ENCODE data around the gene ZNF146. TPM values are rescaled to one million over a fixed set of nuclear protein-coding genes. Genes with fewer than 3 reads are reported as not detected.

The ZNF146 gene
- total RNA-seq, 1 donor from 2014 or later = 82.7 TPM

- Mint-ChIP-seq H3K27me3 (ENCODE audit: low read depth, unreplicated experiment) (no peaks in the 10 kb centered on the region), H3K9me3 (ENCODE audit: unreplicated experiment) (peaks cover 26% of the 10 kb centered on the region), H3K27ac (ENCODE audit: unreplicated experiment) (no peak overlapping the region), H3K36me3 (ENCODE audit: low read depth, unreplicated experiment) (peaks cover 63% of the 10 kb centered on the region), H3K4me3 (ENCODE audit: unreplicated experiment) (no peak overlapping the region), H3K4me1 (ENCODE audit: low read depth, unreplicated experiment) (no peaks in the 10 kb centered on the region)
- FAIRE-seq (no peak), DNase-seq (ENCODE audit: low read depth) (no peak)
- Histone ChIP-seq H3K9ac (ENCODE audit: low read length) (no peak overlapping the region), H3K4me2 (ENCODE audit: low read length) (no peak overlapping the region), H3K9me3 (ENCODE audit: insufficient read depth, low read depth, low read length) (peaks cover 20% of the 10 kb centered on the region), H3K4me3 (ENCODE audit: insufficient read depth, low read depth, low read length) (no peak overlapping the region), H4K20me1 (ENCODE audit: insufficient read depth, low read length) (peaks cover 19% of the 10 kb centered on the region), H3K79me2 (ENCODE audit: insufficient read depth, low read length) (peaks cover 3% of the 10 kb centered on the region), H2AFZ (ENCODE audit: low read depth, low read length) (no peak overlapping the region), H3K4me1 (ENCODE audit: insufficient read depth, low read length) (no peaks in the 10 kb centered on the region), H3K27me3 (ENCODE audit: insufficient read depth, low read length) (no peaks in the 10 kb centered on the region), H3K27ac (ENCODE audit: low read depth, low read length) (no peak overlapping the region), H3K36me3 (ENCODE audit: insufficient read depth, low read length) (peaks cover 59% of the 10 kb centered on the region)
- TF ChIP-seq CTCF (IDR thresholded peaks at IDR 0.05; ENCODE audit: insufficient read depth, low read depth, low read length) = no peak
- no peak for TF ChIP-seq EZH2 (IDR thresholded peaks at IDR 0.05; ENCODE audit: insufficient read depth, low read length)
These were observed 21.5 kb downstream of the ZNF146 start for GRCh38 chr19:36236304-36236945.

- DNase-seq (ENCODE audit: low read depth) (no peak), FAIRE-seq (no peak)
- H3K4me2 ChIP-seq (ENCODE audit: low read length) = no peak overlapping the region
- no peak overlapping the region for H3K4me3 Mint-ChIP-seq (ENCODE audit: unreplicated experiment)
- no peak overlapping the region for H3K27ac ChIP-seq (ENCODE audit: low read depth, low read length)
- no peaks in the 10 kb centered on the region for H3K4me1 ChIP-seq (ENCODE audit: insufficient read depth, low read length)
- no peaks in the 10 kb centered on the region for H3K4me1 Mint-ChIP-seq (ENCODE audit: low read depth, unreplicated experiment)
- peaks cover 63% of the 10 kb centered on the region for H3K36me3 Mint-ChIP-seq (ENCODE audit: low read depth, unreplicated experiment)
- TF ChIP-seq CTCF (IDR thresholded peaks at IDR 0.05; ENCODE audit: insufficient read depth, low read depth, low read length) = no peak
- no peak for TF ChIP-seq EZH2 (IDR thresholded peaks at IDR 0.05; ENCODE audit: insufficient read depth, low read length)
- no peak overlapping the region for H2AFZ ChIP-seq (ENCODE audit: low read depth, low read length)
- H3K27me3 ChIP-seq (ENCODE audit: insufficient read depth, low read length) = no peaks in the 10 kb centered on the region
- H3K79me2 ChIP-seq (ENCODE audit: insufficient read depth, low read length) = peaks cover 3% of the 10 kb centered on the region
- H3K27me3 Mint-ChIP-seq (ENCODE audit: low read depth, unreplicated experiment) = no peaks in the 10 kb centered on the region
- H3K9ac ChIP-seq (ENCODE audit: low read length) = no peak overlapping the region
- no peak overlapping the region for H3K4me3 ChIP-seq (ENCODE audit: insufficient read depth, low read depth, low read length)
- peaks cover 20% of the 10 kb centered on the region for H3K9me3 ChIP-seq (ENCODE audit: insufficient read depth, low read depth, low read length)
- peaks cover 55% of the 10 kb centered on the region for H3K36me3 ChIP-seq (ENCODE audit: insufficient read depth, low read length)
- H4K20me1 ChIP-seq (ENCODE audit: insufficient read depth, low read length) = peaks cover 14% of the 10 kb centered on the region
- H3K9me3 Mint-ChIP-seq (ENCODE audit: unreplicated experiment) = peaks cover 26% of the 10 kb centered on the region
- H3K27ac Mint-ChIP-seq (ENCODE audit: unreplicated experiment) = no peak overlapping the region
These were observed 22.0 kb downstream of the ZNF146 start for GRCh38 chr19:36236946-36237310.

GRCh38 chr19:36244066-36244465 lies 29.2 kb downstream of the ZNF146 start:
- DNase-seq (ENCODE audit: low read depth) (no peak), FAIRE-seq (no peak)
- Histone ChIP-seq H3K4me2 (ENCODE audit: low read length) (no peak overlapping the region), H3K36me3 (ENCODE audit: insufficient read depth, low read length) (peaks cover 5% of the 10 kb centered on the region), H4K20me1 (ENCODE audit: insufficient read depth, low read length) (peaks cover 3% of the 10 kb centered on the region), H3K27me3 (ENCODE audit: insufficient read depth, low read length) (peaks cover 21% of the 10 kb centered on the region), H3K9ac (ENCODE audit: low read length) (no peak overlapping the region), H3K9me3 (ENCODE audit: insufficient read depth, low read depth, low read length) (peaks cover 15% of the 10 kb centered on the region), H3K79me2 (ENCODE audit: insufficient read depth, low read length) (no peaks in the 10 kb centered on the region), H3K27ac (ENCODE audit: low read depth, low read length) (no peak overlapping the region), H2AFZ (ENCODE audit: low read depth, low read length) (no peak overlapping the region), H3K4me1 (ENCODE audit: insufficient read depth, low read length) (peaks cover 7% of the 10 kb centered on the region), H3K4me3 (ENCODE audit: insufficient read depth, low read depth, low read length) (no peak overlapping the region)
- no peaks in the 10 kb centered on the region for H3K4me1 Mint-ChIP-seq (ENCODE audit: low read depth, unreplicated experiment)
- no peaks in the 10 kb centered on the region for H3K27me3 Mint-ChIP-seq (ENCODE audit: low read depth, unreplicated experiment)
- H3K9me3 Mint-ChIP-seq (ENCODE audit: unreplicated experiment) = peaks cover 7% of the 10 kb centered on the region
- no peak overlapping the region for H3K27ac Mint-ChIP-seq (ENCODE audit: unreplicated experiment)
- TF ChIP-seq EZH2 (IDR thresholded peaks at IDR 0.05; ENCODE audit: insufficient read depth, low read length) (no peak), CTCF (IDR thresholded peaks at IDR 0.05; ENCODE audit: insufficient read depth, low read depth, low read length) (no peak)
- peaks cover 15% of the 10 kb centered on the region for H3K36me3 Mint-ChIP-seq (ENCODE audit: low read depth, unreplicated experiment)
- no peak overlapping the region for H3K4me3 Mint-ChIP-seq (ENCODE audit: unreplicated experiment)
